SK-N-MC (cell line): ENCODE measurements around the gene CDC42BPB.
"Not testable (repeated sequence)": the region's sequence is repeated elsewhere in the genome, so short reads cannot be mapped to it uniquely, and the experiment has no call there.

ENCODE experiments used
- DNase-seq: peaks from one replicate; pipeline ENCODE4 v3.0.0-alpha.2; 2011; ENCODE audit warnings: low read depth, low spot score
- H3K27ac ChIP-seq: fragments of 200-600 bp; sonication (generic); 2 replicates; pipeline ENCODE4 v1.5.1; 2016; ENCODE audit warnings: mixed run types
- H3K36me3 ChIP-seq: fragments of 200-600 bp; sonication (generic); 2 replicates; pipeline ENCODE4 v1.6.1; 2017; ENCODE audit warnings: antibody characterized with exemption, low read length, mixed read lengths; ENCODE audit not compliant: insufficient read depth
- H3K4me3 ChIP-seq: fragments of 200-600 bp; sonication (generic); 2 replicates; pipeline ENCODE4 v1.5.1; 2016
- H3K9ac ChIP-seq: fragments of 200-600 bp; sonication (generic); 2 replicates; pipeline ENCODE4 v1.8.0; 2017; ENCODE audit warnings: mixed run types, mixed read lengths; ENCODE audit not compliant: insufficient read length
- H3K9me3 ChIP-seq: fragments of 200-600 bp; sonication (generic); 2 replicates; pipeline ENCODE4 v1.6.1; 2017; ENCODE audit warnings: low read depth, mild to moderate bottlenecking, antibody characterized with exemption, low read length, moderate library complexity, mixed read lengths
- EZH2 ChIP-seq: fragments of 200-600 bp; sonication (generic); IDR thresholded peaks from one replicate; pipeline ENCODE4 v1.6.1; 2017; ENCODE audit warnings: antibody characterized with exemption
- FOXP2 ChIP-seq: optimal IDR thresholded peaks from 2 replicates; pipeline ENCODE3; 2011; ENCODE audit warnings: mild to moderate bottlenecking, moderate library complexity; ENCODE audit not compliant: insufficient read depth; ENCODE audit errors: extremely low read length, control extremely low read depth
- POLR2AphosphoS5 ChIP-seq: IDR thresholded peaks from 2 replicates; pipeline ENCODE4 v1.6.1; 2012; ENCODE audit warnings: mild to moderate bottlenecking, low read depth, low read length, borderline replicate concordance

Gene CDC42BPB

GRCh38 chr14:103029936-103030335 is 27.4 kb downstream of the CDC42BPB start:
- Histone ChIP-seq H3K4me3 (no peak overlapping the region), H3K9ac (no peak overlapping the region), H3K9me3 (no peaks in the 10 kb centered on the region), H3K36me3 (no peaks in the 10 kb centered on the region), H3K27ac (no peak overlapping the region)
- no peak for DNase-seq
- TF ChIP-seq EZH2 = no peak
- TF ChIP-seq FOXP2 = no peak
- no peak for TF ChIP-seq POLR2AphosphoS5

- no peak overlapping the region for H3K9ac ChIP-seq
- no peaks in the 10 kb centered on the region for H3K9me3 ChIP-seq
- DNase-seq = no peak
- no peaks in the 10 kb centered on the region for H3K36me3 ChIP-seq
- H3K27ac ChIP-seq = no peak overlapping the region
- TF ChIP-seq FOXP2 = no peak
- no peak for TF ChIP-seq POLR2AphosphoS5
- no peak for TF ChIP-seq EZH2
- H3K4me3 ChIP-seq = no peak overlapping the region
Observed at GRCh38 chr14:103028772-103029171, 28.6 kb downstream of the CDC42BPB start.

GRCh38 chr14:103028161-103028767 is 29.1 kb downstream of the CDC42BPB start:
- H3K27ac ChIP-seq = no peak overlapping the region
- H3K9ac ChIP-seq = no peak overlapping the region
- H3K4me3 ChIP-seq = no peak overlapping the region
- no peak for DNase-seq
- TF ChIP-seq POLR2AphosphoS5 = no peak
- TF ChIP-seq EZH2 = no peak
- TF ChIP-seq FOXP2 = no peak
- H3K36me3 ChIP-seq = no peaks in the 10 kb centered on the region
- H3K9me3 ChIP-seq = no peaks in the 10 kb centered on the region

- Histone ChIP-seq H3K27ac (no peak overlapping the region), H3K36me3 (no peaks in the 10 kb centered on the region), H3K4me3 (no peak overlapping the region), H3K9me3 (no peaks in the 10 kb centered on the region), H3K9ac (no peak overlapping the region)
- no peak for DNase-seq
- TF ChIP-seq POLR2AphosphoS5 (no peak), EZH2 (no peak), FOXP2 (no peak)
Observed at GRCh38 chr14:103027451-103027850, 29.9 kb downstream of the CDC42BPB start.

GRCh38 chr14:103026988-103027387 is 30.4 kb downstream of the CDC42BPB start:
- H3K9ac ChIP-seq = no peak overlapping the region
- TF ChIP-seq FOXP2 (no peak), EZH2 (no peak), POLR2AphosphoS5 (no peak)
- no peaks in the 10 kb centered on the region for H3K9me3 ChIP-seq
- no peak overlapping the region for H3K4me3 ChIP-seq
- H3K27ac ChIP-seq = no peak overlapping the region
- DNase-seq = no peak
- no peaks in the 10 kb centered on the region for H3K36me3 ChIP-seq

- not testable (repeated sequence) for H3K4me3 ChIP-seq, DNase-seq, H3K27ac ChIP-seq, H3K9ac ChIP-seq, H3K9me3 ChIP-seq, H3K36me3 ChIP-seq
Observed at GRCh38 chr14:103026196-103026595, 31.2 kb downstream of the CDC42BPB start.

GRCh38 chr14:103023881-103024473 is 33.4 kb downstream of the CDC42BPB start:
- TF ChIP-seq EZH2 (no peak), FOXP2 (no peak), POLR2AphosphoS5 (no peak)
- H3K27ac ChIP-seq = peak overlapping the region; percentile 89
- peak overlapping the region; percentile 72 for H3K9ac ChIP-seq
- H3K9me3 ChIP-seq = no peaks in the 10 kb centered on the region
- peak overlapping the region; percentile 70 for H3K4me3 ChIP-seq
- DNase-seq = no peak
- no peaks in the 10 kb centered on the region for H3K36me3 ChIP-seq

- Histone ChIP-seq H3K4me3 (peak overlapping the region; percentile 7; the same call in 1 of the 2 replicates), H3K36me3 (no peaks in the 10 kb centered on the region), H3K9ac (no peak overlapping the region), H3K27ac (peak overlapping the region; percentile 18; the same call in 1 of the 2 replicates), H3K9me3 (no peaks in the 10 kb centered on the region)
- TF ChIP-seq POLR2AphosphoS5 (no peak), FOXP2 (no peak), EZH2 (no peak)
- DNase-seq = no peak
Observed at GRCh38 chr14:103022685-103023044, 34.7 kb downstream of the CDC42BPB start.
